SK-N-SH (cell line): ENCODE results near the gene SLCO4A1.

Source experiments
- EZH2phosphoT487 ChIP-seq: fragments of 200-600 bp; sonication (generic); IDR thresholded peaks from 2 replicates; pipeline ENCODE4 v1.6.1; 2017; ENCODE audit warnings: low read depth, mixed run types, mild to moderate bottlenecking, antibody characterized with exemption, moderate library complexity, borderline replicate concordance
- POLR2AphosphoS5 ChIP-seq: IDR thresholded peaks from 2 replicates; pipeline ENCODE4 v1.6.1; 2012; ENCODE audit warnings: low read depth, low read length
- RAD21 ChIP-seq: IDR thresholded peaks from 2 replicates; pipeline ENCODE4 v1.6.1; 2012; ENCODE audit warnings: mild to moderate bottlenecking, low read length
- RXRA ChIP-seq: IDR thresholded peaks from 2 replicates; pipeline ENCODE4 v1.4.0; 2012; ENCODE audit warnings: low read depth, mild to moderate bottlenecking, borderline replicate concordance
- SMC3 ChIP-seq: IDR thresholded peaks from 2 replicates; pipeline ENCODE4 v1.6.1; 2012; ENCODE audit warnings: low read depth, low read length, improper control_type of control experiment
- TAF1 ChIP-seq: IDR thresholded peaks from 2 replicates; pipeline ENCODE4 v1.6.1; 2012; ENCODE audit warnings: low read depth, mild to moderate bottlenecking, low read length, moderate library complexity, borderline replicate concordance
- USF2 ChIP-seq: fragments of 150-350 bp; IDR thresholded peaks from 2 replicates; pipeline ENCODE4 v1.6.1; 2017; ENCODE audit warnings: antibody characterized with exemption, low read length, low read depth, borderline replicate concordance
- YY1 ChIP-seq: IDR thresholded peaks from 2 replicates; pipeline ENCODE4 v1.4.0; 2012; ENCODE audit warnings: low read depth, mild to moderate bottlenecking
- TF ChIP-seq, protein P1 (sequence below): fragments of 200-600 bp; sonication (generic); IDR thresholded peaks from 2 replicates; pipeline ENCODE4 v1.6.1; 2017; ENCODE audit warnings: antibody characterized with exemption, mild to moderate bottlenecking, moderate library complexity
- TF ChIP-seq, protein P2 (sequence below): IDR thresholded peaks from 2 replicates; pipeline ENCODE4 v1.4.0; 2012; ENCODE audit warnings: low read depth, borderline replicate concordance
- TF ChIP-seq, protein P3 (sequence below): IDR thresholded peaks from 2 replicates; pipeline ENCODE4; 2012

GRCh38 chr20:62710221-62710885 lies 68.0 kb downstream of the SLCO4A1 start:
- TF ChIP-seq, protein P1, sequence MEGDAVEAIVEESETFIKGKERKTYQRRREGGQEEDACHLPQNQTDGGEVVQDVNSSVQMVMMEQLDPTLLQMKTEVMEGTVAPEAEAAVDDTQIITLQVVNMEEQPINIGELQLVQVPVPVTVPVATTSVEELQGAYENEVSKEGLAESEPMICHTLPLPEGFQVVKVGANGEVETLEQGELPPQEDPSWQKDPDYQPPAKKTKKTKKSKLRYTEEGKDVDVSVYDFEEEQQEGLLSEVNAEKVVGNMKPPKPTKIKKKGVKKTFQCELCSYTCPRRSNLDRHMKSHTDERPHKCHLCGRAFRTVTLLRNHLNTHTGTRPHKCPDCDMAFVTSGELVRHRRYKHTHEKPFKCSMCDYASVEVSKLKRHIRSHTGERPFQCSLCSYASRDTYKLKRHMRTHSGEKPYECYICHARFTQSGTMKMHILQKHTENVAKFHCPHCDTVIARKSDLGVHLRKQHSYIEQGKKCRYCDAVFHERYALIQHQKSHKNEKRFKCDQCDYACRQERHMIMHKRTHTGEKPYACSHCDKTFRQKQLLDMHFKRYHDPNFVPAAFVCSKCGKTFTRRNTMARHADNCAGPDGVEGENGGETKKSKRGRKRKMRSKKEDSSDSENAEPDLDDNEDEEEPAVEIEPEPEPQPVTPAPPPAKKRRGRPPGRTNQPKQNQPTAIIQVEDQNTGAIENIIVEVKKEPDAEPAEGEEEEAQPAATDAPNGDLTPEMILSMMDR, result no peak
- TF ChIP-seq RXRA, result no peak
- TF ChIP-seq, protein P2, sequence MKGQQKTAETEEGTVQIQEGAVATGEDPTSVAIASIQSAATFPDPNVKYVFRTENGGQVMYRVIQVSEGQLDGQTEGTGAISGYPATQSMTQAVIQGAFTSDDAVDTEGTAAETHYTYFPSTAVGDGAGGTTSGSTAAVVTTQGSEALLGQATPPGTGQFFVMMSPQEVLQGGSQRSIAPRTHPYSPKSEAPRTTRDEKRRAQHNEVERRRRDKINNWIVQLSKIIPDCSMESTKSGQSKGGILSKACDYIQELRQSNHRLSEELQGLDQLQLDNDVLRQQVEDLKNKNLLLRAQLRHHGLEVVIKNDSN, result no peak
- TF ChIP-seq, protein P3, sequence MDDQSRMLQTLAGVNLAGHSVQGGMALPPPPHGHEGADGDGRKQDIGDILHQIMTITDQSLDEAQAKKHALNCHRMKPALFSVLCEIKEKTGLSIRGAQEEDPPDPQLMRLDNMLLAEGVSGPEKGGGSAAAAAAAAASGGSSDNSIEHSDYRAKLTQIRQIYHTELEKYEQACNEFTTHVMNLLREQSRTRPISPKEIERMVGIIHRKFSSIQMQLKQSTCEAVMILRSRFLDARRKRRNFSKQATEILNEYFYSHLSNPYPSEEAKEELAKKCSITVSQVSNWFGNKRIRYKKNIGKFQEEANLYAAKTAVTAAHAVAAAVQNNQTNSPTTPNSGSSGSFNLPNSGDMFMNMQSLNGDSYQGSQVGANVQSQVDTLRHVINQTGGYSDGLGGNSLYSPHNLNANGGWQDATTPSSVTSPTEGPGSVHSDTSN, result no peak
- no peak for TF ChIP-seq TAF1
- TF ChIP-seq YY1, result no peak
- TF ChIP-seq SMC3, result no peak
- no peak for TF ChIP-seq POLR2AphosphoS5
- no peak for TF ChIP-seq EZH2phosphoT487
- no peak for TF ChIP-seq RAD21
- TF ChIP-seq USF2, result no peak
